Endothelial cell of umbilical vein (primary cell): ENCODE results near the gene GRID2.
"Not testable (repeated sequence)": the region's sequence is repeated elsewhere in the genome, so short reads cannot be mapped to it uniquely, and the experiment has no call there.

Source experiments
- GATA2 ChIP-seq: IDR thresholded peaks from 2 replicates; pipeline ENCODE4 v1.7.0; 2011; ENCODE audit warnings: low read depth, mild to moderate bottlenecking, moderate library complexity, mixed read lengths, low read length; ENCODE audit not compliant: insufficient read length, insufficient read depth
- TF ChIP-seq, protein P1 (sequence below), 2 donors: IDR thresholded peaks; 1 replicate in 1 of 2; 2 replicates in 1 of 2; pipeline ENCODE4 v1.5.1; 2011; ENCODE audit warnings: low read length in 2 of 2, mild to moderate bottlenecking in 2 of 2, moderate library complexity in 2 of 2, control low read depth in 1 of 2, inconsistent platforms in 1 of 2, low read depth in 1 of 2; ENCODE audit not compliant: insufficient read depth in 1 of 2; ENCODE audit errors: extremely low read depth in 1 of 2

GRCh38 chr4:92403525-92403924 is 99.8 kb downstream of the GRID2 start:
- not testable (repeated sequence) for TF ChIP-seq GATA2
- TF ChIP-seq, protein P1, sequence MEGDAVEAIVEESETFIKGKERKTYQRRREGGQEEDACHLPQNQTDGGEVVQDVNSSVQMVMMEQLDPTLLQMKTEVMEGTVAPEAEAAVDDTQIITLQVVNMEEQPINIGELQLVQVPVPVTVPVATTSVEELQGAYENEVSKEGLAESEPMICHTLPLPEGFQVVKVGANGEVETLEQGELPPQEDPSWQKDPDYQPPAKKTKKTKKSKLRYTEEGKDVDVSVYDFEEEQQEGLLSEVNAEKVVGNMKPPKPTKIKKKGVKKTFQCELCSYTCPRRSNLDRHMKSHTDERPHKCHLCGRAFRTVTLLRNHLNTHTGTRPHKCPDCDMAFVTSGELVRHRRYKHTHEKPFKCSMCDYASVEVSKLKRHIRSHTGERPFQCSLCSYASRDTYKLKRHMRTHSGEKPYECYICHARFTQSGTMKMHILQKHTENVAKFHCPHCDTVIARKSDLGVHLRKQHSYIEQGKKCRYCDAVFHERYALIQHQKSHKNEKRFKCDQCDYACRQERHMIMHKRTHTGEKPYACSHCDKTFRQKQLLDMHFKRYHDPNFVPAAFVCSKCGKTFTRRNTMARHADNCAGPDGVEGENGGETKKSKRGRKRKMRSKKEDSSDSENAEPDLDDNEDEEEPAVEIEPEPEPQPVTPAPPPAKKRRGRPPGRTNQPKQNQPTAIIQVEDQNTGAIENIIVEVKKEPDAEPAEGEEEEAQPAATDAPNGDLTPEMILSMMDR (IDR thresholded peaks at IDR 0.05; ENCODE audit: extremely low read depth in 1 of 2, insufficient read depth in 1 of 2, low read depth in 1 of 2, low read length in 2 of 2), result not testable (repeated sequence)
